HG02759 (cell line): ENCODE data around the gene VAMP8.
"Not testable (repeated sequence)": the region's sequence is repeated elsewhere in the genome, so short reads cannot be mapped to it uniquely, and the experiment has no call there.

Experiments used
- ATAC-seq: cut with Tn5 transposase; IDR thresholded peaks from one replicate; pipeline ENCODE4 v1.9.1; 2021; ENCODE audit warnings: mild to moderate bottlenecking, moderate library complexity; ENCODE audit not compliant: unreplicated experiment

The VAMP8 gene

GRCh38 chr2:85577386-85578242, at the start of gene VAMP8:
VAMP8 (plus strand) TSS chr2:85577586; CDS start chr2:85577647, 61 bp downstream.
- peak; percentile 64 for ATAC-seq

GRCh38 chr2:85527787-85528186, 49.6 kb upstream of the VAMP8 start:
- ATAC-seq = no peak

GRCh38 chr2:85528355-85528754, 49.0 kb upstream of the VAMP8 start:
- ATAC-seq = no peak

- ATAC-seq = no peak
Observed at GRCh38 chr2:85529809-85530208, 47.6 kb upstream of the VAMP8 start.

- ATAC-seq = no peak
Observed at GRCh38 chr2:85531589-85531988, 45.8 kb upstream of the VAMP8 start.

GRCh38 chr2:85534099-85534498, 43.3 kb upstream of the VAMP8 start:
- ATAC-seq = no peak

GRCh38 chr2:85534881-85535280, 42.5 kb upstream of the VAMP8 start:
- ATAC-seq = no peak

- no peak for ATAC-seq
Observed at GRCh38 chr2:85536479-85536878, 40.9 kb upstream of the VAMP8 start.

GRCh38 chr2:85537600-85538506, 39.5 kb upstream of the VAMP8 start:
- no peak for ATAC-seq

- ATAC-seq = peak; percentile 78
Observed at GRCh38 chr2:85538507-85539360, 38.7 kb upstream of the VAMP8 start, which contains the start of gene MAT2A. MAT2A (plus strand) TSS chr2:85539168; CDS start chr2:85539288, 120 bp downstream.

- ATAC-seq = peak; percentile 33
Observed at GRCh38 chr2:85539361-85540132, 37.8 kb upstream of the VAMP8 start.

- no peak for ATAC-seq
Observed at GRCh38 chr2:85540133-85540648, 37.2 kb upstream of the VAMP8 start.

- ATAC-seq = no peak
Observed at GRCh38 chr2:85541262-85541661, 36.1 kb upstream of the VAMP8 start.

- no peak for ATAC-seq
Observed at GRCh38 chr2:85541753-85542457, 35.5 kb upstream of the VAMP8 start.

GRCh38 chr2:85542777-85543176, 34.6 kb upstream of the VAMP8 start:
- ATAC-seq = no peak

- ATAC-seq = not testable (repeated sequence)
Observed at GRCh38 chr2:85544254-85544691, 33.1 kb upstream of the VAMP8 start.

GRCh38 chr2:85544915-85545779, 32.2 kb upstream of the VAMP8 start:
- not testable (repeated sequence) for ATAC-seq

- ATAC-seq = no peak
Observed at GRCh38 chr2:85545780-85546240, 31.6 kb upstream of the VAMP8 start.
